HG03108 (cell line): ENCODE data around the gene RPS28.
A peak's percentile ranks its signal among the peaks of the same experiment; 100 is the strongest.
"Not testable (repeated sequence)": the region's sequence is repeated elsewhere in the genome, so short reads cannot be mapped to it uniquely, and the experiment has no call there.

Experiments
- ATAC-seq: cut with Tn5 transposase; IDR thresholded peaks from one replicate; pipeline ENCODE4 v1.9.1; 2021; ENCODE audit warnings: moderate library complexity; ENCODE audit not compliant: unreplicated experiment

Gene RPS28

DNA sequence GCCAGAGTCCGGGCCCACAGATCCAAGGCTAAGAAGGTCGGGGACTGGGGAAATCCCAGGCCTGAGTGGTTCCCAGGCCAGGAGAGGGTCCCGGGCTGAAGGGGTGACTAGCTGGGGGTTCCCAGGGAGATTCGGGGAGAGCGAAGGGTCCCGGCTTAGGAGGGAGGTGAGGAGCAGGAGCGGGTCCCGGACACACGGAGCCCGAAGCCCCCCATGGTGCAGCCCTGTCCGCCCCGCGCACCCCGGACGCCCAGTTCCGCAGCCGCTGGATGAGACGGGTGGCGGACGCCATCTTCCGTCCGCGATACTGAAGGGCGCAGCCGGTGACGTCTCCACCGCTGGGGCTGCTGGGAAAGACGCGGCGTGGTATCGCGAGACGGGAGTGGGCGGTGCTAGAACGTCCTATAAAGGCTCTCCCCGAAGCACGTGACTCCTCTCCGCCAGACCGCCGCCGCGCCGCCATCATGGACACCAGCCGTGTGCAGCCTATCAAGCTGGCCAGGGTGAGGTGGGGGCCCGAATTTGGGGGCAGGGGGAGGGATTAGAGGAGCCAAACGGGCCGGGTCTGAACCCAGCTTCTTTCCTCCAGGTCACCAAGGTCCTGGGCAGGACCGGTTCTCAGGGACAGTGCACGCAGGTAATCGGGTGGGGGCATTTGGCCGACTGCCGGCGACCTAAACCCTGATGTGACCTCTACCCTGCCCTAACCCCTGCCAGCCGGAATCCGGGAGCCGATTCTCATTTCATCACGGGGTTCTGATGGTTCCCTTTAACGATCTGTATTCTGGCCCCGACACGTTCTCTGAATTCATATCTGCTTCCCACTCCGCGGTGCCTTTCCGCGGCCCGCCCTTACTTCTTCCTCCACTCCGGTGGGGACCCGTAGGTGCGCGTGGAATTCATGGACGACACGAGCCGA lies at the start of gene RPS28, which contains the start of gene NDUFA7:
Gene RPS28 (plus strand): TSS at position 430 of the 919 bp plus-strand sequence. CDS start 35 bp downstream, at position 465.
Gene NDUFA7 (minus strand): TSS at position 309 of the 919 bp plus-strand sequence. CDS start 17 bp downstream, at position 292.
- peak; percentile 90 for ATAC-seq

DNA sequence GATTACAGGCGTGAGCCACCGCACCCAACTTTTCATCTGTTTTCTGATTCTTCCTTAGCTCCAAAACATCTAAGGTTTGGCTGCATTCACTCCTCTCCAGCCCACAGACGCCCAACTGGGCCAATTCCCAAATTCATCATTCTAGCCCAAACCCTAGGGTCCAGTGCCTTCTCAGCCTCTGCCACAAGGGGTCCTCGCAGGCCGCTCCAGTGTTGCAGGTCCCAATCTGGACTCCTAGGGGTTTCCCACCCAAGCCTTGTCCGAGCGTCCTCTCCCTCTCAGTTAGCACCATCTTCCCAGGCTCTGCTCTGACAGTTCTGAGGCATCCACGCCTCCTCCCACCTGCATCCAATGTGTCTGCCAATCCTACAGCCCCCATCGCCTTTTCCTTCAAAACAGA lies 44.8 kb upstream of the RPS28 start:
- ATAC-seq, result not testable (repeated sequence)

DNA sequence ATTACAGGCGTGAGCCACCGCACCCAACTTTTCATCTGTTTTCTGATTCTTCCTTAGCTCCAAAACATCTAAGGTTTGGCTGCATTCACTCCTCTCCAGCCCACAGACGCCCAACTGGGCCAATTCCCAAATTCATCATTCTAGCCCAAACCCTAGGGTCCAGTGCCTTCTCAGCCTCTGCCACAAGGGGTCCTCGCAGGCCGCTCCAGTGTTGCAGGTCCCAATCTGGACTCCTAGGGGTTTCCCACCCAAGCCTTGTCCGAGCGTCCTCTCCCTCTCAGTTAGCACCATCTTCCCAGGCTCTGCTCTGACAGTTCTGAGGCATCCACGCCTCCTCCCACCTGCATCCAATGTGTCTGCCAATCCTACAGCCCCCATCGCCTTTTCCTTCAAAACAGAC lies 30.0 kb upstream of the RPS28 start:
- ATAC-seq, result not testable (repeated sequence)

DNA sequence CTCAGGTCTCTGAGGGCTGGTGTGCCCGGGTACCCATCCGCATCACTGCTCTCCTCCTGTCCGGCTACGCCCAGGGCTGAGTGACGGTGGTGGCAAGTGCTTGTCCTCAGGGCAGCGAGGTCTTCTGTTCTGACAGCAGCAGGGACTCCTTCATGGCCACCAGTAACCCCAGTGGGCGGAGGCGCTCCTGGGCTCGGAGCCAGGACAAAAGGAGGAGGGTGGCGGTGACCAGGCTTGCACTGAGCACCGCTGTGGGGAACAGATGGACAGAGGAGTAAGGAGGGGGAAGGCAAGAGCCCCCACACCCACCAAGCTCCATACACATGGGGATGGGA lies 19.0 kb upstream of the RPS28 start:
- no peak for ATAC-seq

DNA sequence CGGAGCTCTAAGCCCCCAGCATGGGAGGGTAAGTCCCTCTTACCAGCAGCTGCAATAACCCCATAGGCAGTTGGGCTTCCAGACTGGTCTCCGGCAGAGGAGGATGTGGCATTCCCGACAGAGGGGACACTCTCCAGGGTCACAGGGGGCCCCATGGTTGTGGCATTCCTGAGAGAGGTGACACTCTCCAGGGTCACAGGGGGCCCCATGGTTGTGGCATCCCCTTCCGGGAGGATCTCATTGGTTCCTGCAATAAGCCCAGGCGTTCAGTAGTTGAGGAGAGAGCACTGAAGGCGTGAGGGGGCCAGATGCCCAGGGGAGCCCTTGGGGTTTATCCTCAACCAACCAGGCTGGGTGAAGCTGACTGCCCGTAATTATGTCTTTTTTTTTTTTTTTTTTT lies 18.6 kb upstream of the RPS28 start:
- ATAC-seq, result no peak

DNA sequence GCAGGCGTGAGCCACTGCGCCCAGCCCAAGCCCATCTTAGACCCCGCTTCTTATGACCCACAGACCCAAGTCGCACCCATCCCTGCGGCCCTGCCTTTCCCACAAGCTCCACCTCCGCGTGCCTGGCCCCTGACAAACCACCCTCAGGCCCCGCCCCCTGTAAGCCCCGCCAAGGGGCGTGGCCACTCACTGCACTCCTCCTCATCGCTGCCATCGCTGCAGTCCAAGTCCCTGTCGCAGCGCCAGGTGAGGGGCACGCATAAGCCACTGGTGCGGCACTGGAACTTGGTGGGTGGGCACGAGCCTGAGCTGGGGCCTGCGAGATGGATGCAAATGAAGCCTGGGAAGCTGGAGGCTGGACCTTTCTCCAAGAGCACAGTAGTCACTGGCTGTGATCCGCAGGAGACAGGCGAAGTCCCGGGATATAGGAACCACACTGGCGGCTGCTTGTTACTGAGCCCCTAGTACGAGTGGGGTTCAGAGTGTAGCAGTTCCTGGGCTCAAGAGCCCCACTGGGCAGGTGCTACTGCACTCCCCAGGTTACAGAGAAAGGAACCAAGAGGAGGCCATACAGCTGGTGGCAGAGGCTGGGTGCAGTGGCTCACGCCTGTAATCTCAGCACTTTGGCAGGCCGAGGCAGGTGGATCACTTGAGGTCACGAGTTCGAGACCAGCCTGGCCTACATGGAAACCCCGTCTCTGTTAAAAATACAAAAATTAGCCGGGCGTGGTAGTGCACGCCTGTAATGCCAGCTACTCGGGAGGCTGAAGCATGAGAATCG lies 16.3 kb upstream of the RPS28 start:
- no peak for ATAC-seq

DNA sequence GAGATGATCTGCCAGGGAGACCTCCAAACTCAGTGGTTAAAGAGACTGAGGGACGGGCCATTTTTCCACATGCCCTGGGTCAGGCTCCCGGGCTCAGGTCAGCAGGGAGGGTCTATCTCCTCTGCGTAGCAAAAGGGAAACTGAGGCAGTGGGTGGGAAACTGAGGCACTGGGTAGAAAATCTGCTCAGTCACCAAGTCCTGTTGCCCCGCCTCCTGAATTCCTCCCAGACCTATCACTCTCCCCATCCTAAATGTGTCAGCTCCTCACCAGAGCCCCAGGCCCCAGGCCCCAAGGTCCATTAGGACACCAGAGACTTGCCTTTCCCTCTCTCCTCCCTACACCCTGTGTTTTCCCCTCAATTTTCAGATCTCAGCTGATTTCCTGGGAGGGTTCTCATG lies 15.5 kb upstream of the RPS28 start:
- no peak for ATAC-seq

DNA sequence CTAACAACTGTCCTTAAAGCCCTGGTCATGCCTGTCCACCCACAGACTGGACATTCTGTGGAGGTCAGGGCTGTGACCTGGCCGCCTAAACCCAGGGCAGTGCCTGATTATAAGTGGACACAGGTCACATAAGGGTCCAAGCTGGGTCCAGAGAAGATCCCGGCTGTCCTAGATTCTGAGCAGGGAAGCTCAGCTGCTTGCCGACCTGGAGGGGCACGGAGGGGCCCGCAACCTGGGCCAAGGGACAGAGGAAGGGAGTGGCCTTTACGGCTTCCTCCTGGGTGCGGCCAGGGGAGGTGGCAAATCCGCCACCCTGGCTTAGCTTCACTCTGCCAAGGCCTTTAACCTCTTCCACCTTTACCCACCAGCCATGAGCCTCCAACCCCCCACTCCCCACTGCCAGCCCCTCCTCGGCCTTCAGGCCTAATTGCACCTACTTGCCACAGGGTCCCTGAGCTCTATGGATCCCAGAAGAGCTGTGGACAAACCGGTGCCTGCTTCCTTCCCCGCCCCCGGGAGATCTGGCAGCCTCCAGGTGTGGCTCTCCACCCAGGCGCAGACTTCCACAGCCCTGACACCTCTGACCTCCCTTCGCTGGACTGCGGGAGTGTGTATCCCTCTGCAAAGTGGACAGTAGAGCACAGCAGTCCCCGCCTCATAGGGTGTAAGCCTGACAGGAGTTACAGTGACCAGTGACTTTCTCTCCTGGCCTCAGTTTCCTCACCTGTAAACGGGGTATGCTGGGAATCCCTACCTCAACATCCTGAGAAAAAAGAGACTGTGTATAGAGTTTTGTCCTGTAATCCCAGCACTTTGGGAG lies 14.9 kb upstream of the RPS28 start:
- no peak for ATAC-seq

DNA sequence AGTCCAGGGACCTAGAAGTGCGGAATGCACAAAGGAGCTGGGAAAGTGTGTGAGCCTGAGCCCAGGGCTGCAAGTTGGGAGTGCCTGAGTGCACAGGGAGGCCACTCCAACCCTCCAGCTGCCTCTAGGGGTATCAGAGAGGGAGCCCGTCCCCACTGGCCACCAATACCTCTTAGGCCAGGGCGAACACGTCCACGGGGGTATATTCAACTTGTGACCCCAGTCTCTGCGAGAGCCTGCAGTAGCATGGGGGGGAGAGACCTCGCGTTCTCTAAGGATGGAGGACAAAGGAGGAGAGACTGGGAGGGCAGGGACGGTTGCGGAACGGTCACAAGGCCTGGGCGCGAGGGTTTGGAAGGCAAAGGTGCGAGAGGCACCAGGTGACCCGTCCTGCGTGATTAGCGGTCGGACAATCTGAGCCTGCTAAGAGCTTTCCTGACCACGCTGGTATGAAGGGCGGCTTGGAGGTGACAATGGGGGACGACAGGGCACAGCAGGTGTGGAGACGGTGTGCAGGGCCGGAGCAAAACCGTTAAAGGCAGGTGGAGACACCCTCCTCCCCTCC lies 13.8 kb upstream of the RPS28 start:
- ATAC-seq, result no peak

DNA sequence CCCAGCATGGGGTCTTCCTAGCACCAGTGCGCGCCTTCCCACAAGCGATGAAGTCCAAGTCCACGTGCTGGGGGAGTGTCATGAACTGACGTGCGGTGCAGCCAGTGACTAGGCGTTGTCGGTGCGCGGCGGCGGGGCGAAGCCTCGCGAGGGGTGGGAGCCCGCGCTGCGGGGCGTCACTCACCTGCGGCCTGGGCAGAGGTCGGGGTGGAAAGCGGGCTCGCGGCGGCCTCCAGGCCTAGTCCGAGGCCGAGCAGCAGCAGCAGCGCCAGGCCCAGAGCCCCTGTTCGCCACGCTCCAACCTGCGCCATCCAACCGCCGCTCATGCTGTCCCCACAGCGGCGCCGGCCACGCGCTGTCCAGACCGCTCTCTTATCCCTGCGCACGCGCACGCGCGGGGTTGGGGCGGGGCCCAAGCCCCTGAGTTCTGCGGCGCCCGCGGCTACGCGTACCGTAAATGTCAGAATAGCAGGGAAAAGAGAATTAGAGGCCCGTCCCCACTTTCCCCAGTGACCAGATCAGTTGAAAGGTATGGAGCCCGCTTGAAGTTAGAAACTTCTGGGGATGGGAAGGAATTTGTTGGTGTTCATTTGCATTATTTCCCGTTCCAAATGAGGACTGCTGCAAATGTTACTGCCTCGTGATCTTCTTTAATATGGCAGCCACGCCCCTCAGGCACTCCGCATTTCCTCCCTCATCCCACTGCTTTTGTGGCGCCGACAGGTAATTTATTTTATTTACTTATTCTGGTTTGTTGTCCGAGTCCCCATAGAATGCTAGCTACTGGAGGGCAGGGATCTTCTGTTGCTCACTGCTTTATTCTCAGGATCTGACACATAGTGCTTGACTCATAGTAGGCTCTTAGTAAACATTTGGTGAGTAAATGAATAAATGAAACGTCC lies 13.1 kb upstream of the RPS28 start, which contains the start of gene CD320:
Gene CD320 (minus strand): TSS at position 394 of the 902 bp plus-strand sequence. CDS start 68 bp downstream, at position 326.
- ATAC-seq, result peak; percentile 77

DNA sequence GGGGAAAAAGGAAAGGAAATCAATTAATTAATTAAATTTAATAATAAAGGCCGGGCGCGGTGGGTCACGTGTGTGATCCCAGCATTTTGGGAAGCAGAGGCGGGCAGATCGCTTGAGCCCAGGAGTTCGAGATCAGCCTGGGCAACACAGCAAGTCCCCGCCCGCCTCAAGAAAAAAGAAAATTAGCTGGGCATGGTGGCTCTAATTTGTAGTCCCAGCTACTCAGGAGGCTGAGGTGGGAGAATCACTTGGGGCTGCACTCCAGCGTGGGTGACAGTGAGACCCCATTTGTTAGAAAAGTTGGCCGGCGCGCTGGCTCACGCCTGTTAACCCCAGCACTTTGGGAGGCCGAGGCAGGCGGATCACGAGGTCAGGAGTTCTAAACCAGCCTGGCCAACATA lies 12.4 kb upstream of the RPS28 start:
- ATAC-seq, result no peak

DNA sequence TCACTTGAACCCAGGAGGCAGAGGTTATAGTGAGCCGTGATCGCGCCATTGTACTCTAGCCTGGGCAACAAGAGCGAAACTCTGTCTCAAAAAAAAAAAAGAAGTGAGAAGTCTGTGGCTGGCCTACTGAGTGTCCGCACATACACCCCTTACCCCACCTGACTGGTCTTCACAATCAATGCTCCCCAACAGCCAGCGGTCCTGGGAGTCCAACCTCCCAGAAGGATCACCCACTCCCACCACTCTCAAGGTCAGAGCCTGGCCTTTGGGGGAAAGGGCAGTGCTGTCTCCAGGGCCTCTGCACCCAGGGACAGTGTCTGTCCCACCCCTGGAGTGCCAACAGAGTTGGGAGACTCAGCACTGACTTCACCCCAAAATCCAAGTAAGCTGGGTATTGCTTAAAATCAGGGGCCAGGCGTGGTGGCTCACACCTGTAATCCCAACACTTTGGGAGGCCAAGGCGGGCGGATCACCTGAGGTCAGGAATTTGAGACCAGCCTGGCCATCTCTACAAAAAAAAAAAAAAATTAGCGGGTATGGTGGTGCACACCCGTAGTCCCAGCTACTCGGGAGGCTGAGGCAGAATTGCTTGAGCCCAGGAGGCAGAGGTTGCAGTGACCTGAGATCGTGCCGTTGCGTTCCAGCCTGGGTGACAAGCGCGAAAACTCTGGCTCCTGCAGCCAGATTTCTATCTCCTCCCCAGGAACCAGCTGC lies 10.8 kb upstream of the RPS28 start:
- no peak for ATAC-seq

DNA sequence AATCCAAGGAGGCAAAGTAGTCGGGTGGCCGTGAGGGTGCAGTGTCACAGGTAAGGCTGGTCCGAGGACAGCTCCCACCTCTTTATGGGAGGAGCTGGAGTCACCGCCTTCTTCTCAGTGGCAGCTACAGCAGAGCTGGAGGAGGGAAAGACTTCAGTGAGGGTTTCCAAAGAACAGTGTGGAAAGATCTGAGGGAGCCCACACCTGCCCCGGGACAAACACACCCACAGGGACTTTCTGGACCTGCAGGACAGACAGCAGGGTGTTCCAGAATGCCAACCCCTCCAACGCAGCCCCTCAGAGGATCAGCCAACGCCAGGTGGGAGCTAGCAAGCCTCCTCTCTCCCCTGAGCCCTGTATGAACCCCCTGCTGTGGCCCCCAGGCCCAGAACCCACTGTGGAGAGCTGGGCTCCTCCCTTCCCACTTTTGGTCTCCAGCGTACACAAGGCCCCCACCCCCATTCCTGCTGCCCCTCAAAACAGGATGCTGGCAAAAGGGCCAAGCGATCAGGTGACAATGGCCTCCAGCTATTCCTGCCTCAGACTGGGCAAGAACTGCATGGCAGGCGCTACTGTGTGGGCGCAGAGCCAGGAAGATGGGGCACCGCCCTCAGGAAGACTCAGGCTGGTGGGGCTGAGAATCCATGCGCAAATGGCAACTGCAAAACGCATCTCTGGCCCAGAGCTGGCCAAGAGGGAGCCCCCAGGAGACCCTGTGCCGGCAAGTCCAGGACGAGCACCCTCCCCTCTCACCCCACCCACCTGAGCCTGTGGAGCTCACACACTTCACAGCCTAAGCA lies 9.6 kb upstream of the RPS28 start:
- ATAC-seq, result no peak

DNA sequence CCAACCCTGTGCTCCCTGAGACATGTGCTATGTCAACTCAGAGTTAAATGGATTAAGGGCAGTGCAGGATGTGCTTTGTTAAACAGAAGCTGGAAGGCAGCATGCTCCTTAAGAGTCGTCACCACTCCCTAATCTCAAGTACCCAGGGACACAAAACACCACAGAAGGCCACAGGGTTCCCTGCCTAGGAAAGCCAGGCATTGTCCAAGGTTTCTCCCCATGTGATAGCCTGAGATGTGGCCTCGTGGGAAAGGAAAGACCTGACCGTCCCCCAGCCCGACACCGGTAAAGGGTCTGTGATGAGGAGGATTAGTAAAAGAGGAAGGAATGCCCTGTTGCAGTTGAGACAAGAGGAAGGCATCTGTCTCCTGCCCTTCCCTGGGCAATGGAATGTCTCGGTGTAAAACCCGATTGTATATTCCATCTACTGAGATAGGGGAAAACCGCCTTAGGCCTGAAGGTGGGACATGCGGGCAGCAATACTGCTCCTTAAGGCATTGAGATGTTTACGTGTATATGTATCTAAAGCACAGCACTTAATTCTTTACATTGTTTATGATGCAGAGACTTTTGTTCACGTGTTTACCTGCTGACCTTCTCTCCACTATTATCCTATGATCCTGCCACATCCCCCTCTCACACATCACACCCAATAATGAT lies 6.2 kb upstream of the RPS28 start:
- not testable (repeated sequence) for ATAC-seq

DNA sequence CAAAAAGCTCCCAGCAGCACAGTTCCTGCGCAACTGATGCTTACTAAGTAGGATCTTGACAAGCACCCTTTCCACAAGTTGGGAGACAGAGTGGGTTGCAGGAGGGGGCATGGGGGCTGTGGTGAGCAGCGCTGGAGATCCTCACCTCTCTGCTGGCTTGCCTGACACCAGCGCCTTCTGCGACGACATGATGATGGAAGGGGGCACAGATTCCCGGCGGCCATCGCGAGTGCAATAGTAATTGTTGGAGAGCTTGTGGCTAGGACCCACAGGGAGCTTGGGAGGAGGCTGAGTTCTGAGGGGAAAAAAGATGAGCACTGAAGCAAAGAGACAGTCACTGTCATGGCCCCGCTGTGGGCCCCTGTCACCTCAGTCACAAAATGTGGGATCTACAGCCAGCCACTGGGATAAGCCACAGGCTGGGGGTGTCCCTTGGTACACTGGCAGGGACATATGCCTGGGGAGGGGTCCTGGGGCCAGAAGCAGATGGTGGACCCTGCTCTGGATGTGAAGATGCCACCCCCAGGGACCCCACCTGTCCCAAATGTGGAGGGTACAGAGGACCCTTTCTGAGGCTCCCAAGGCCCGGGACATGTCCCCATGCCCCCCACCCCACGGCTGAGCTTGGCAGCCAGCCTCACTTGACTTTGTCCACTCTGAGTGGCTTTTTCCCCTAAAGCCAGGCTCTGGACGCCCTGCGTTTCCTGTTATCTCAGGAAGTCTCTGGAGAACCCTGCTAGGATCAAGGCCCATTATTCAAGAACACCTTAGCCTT lies 4.8 kb upstream of the RPS28 start:
- no peak for ATAC-seq

DNA sequence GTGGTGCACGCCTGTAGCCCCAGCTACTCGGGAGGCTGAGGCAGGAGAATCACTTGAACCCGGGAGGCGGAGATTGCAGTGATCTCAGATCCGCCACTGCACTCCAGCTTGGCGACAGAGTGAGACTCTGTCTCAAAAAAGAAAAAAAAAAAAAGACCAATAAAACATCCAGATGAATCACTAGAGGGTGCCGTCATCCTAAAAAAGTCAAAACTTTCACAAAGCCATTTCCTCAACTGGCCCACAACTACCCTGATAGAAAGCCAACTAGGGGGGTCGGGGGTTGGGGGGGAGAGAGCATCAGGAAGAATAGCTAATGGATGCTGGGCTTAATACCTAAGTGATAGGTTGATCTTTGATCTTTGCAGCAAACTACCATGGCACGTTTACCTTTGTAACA lies 2.5 kb upstream of the RPS28 start:
- not testable (repeated sequence) for ATAC-seq
